ENCODE measurements around the gene C12orf56. TPM values are rescaled to one million over a fixed set of nuclear protein-coding genes. Genes with fewer than 3 reads are reported as not detected.

The C12orf56 gene
- total and polyA plus RNA-seq, 9 of the 15 experiments (the other 6 are each of a cell fraction or from before 2014, with no cell fraction given), result 0.40 to 4.8 (median 1.2) TPM

DNA sequence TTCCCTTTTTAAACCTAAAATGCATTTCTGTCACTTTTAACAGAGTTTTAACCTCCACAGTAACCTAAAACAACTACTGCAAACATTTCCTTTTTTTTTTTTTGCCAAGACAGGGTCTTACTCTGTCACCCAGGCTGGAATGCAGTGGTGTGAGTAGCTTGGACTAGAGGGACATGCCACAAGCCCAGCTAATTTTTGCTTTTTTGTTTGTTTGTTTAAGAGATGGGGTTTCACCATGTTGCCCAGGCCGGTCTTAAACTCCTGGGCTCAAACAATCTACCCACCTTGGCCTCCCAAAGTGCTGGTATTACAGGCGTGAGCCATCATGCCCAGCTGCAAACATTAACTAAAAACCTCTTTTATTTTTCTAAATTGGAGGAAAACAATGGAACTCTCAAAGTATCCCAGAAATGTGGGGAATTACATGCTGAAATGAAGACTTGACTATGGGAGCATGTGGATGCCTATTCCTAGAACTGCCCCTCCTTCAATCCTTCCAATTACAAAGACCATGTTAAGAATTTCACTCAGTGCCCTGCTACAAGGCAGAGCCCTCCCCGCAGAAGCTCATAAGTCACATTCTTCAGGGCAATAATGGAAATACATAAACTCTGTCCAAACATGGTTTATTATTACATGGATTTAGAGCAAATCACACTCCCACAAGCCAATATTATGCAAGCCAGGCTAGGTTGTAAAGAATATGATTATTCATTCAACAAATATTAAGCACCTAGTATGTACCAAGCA is 66.9 kb downstream of the C12orf56 start:
- H3K4me1 ChIP-seq (replicated peaks in 1 of 2; ENCODE audit: control insufficient read depth in 2 of 2, insufficient read depth in 2 of 2, low read length in 2 of 2), result peaks cover 0 to 3% of the 10 kb centered on the region in 2 experiments; a peak in 1 of 5 replicates
- H3K27ac ChIP-seq (ENCODE audit: extremely low read depth, low read depth, low read length), result no peak overlapping the region
- POLR2A ChIA-PET, result no interaction called here
- H3K4me3 ChIP-seq, result no peak overlapping the region
- ATAC-seq (no peak), DNase-seq (ENCODE audit: extremely low read depth in 1 of 4, low spot score in 3 of 4) (no peak), FAIRE-seq (no peak)
- H3K27me3 ChIP-seq (ENCODE audit: control insufficient read depth in 2 of 2, insufficient read depth in 2 of 2, low read length in 2 of 2), result peaks cover 0 to 12% of the 10 kb centered on the region in 2 experiments; a peak in 3 of 5 replicates
- intact Hi-C loops (cut with micrococcal nuclease) (no loop called here), in situ Hi-C loops (cut with MboI) (no loop called here)
- no peak overlapping the region for H2AFZ ChIP-seq (ENCODE audit: low read depth, low read length)
- H3K9me1 ChIP-seq (ENCODE audit: control insufficient read depth, insufficient read depth, low read length), result no peaks in the 10 kb centered on the region
- CTCF ChIA-PET (ENCODE audit: low intra/inter-chr PET ratio), result no interaction called here
- no peak overlapping the region for H3K9ac ChIP-seq (ENCODE audit: insufficient read depth in 1 of 2, low read depth in 2 of 2, low read length in 2 of 2)
- H3K36me3 ChIP-seq (ENCODE audit: control insufficient read depth, insufficient read depth, low read length), result no peaks in the 10 kb centered on the region
- TF ChIP-seq MTF1 (CRISPR knock-in tag; IDR thresholded peaks at IDR 0.05; ENCODE audit: borderline replicate concordance) (no peak), KLF10 (CRISPR knock-in tag; IDR thresholded peaks at IDR 0.05) (no peak), COPS2 (conservative IDR thresholded peaks at IDR 0.05) (no peak)
- H3K4me2 ChIP-seq (ENCODE audit: insufficient read depth, low read length), result no peak overlapping the region
- BruUV-seq (replicated peaks), result no TSS peak
- no peaks in the 10 kb centered on the region for H4K20me1 ChIP-seq (replicated peaks; ENCODE audit: control insufficient read depth, insufficient read depth, low read length)
- no peaks in the 10 kb centered on the region for H3K9me3 ChIP-seq (replicated peaks; ENCODE audit: control insufficient read depth, insufficient read depth, low read depth, low read length)
- 2% methylated on average over 3 of the region's 3 CpGs for WGBS (ENCODE audit: insufficient coverage, low coverage, missing lambda C conversion rate)
- no peaks in the 10 kb centered on the region for H3K79me2 ChIP-seq (ENCODE audit: control insufficient read depth, insufficient read depth, low read length)

DNA sequence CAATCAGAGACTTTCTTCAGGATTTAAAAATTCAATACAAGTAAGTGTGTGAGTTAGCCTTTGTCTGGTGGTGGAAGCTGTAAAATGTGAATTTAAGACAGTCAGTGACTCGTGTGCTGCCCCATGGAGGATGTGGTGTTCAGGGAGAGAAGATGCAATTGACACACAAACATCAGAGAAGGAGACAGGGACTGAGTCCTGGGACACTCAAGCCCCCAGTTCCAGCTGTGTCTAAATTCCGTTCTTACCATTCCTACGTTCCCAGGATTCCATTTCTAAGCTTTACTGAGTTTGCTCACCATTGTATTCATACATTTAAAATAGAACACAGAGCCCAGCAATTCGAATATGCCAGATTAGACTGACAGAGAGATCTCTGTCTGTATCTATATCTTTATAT is 67.6 kb downstream of the C12orf56 start:
- H3K9me1 ChIP-seq (ENCODE audit: control insufficient read depth, insufficient read depth, low read length), result no peaks in the 10 kb centered on the region
- peaks cover 0 to 12% of the 10 kb centered on the region in 2 experiments; a peak in 3 of 5 replicates for H3K27me3 ChIP-seq (ENCODE audit: control insufficient read depth in 2 of 2, insufficient read depth in 2 of 2, low read length in 2 of 2)
- DNase-seq (ENCODE audit: extremely low read depth in 1 of 4, low spot score in 3 of 4) (no peak), ATAC-seq (no peak), FAIRE-seq (no peak)
- no peaks in the 10 kb centered on the region for H3K79me2 ChIP-seq (ENCODE audit: control insufficient read depth, insufficient read depth, low read length)
- H3K36me3 ChIP-seq (ENCODE audit: control insufficient read depth, insufficient read depth, low read length), result no peaks in the 10 kb centered on the region
- in situ Hi-C loops (cut with MboI) (no loop called here), intact Hi-C loops (cut with micrococcal nuclease) (no loop called here)
- no peak overlapping the region for H3K9ac ChIP-seq (ENCODE audit: insufficient read depth in 1 of 2, low read depth in 2 of 2, low read length in 2 of 2)
- CTCF ChIA-PET (ENCODE audit: low intra/inter-chr PET ratio), result no interaction called here
- H3K4me1 ChIP-seq (replicated peaks in 1 of 2; ENCODE audit: control insufficient read depth in 2 of 2, insufficient read depth in 2 of 2, low read length in 2 of 2), result peaks cover 0 to 3% of the 10 kb centered on the region in 2 experiments; a peak in 1 of 5 replicates
- H3K4me2 ChIP-seq (ENCODE audit: insufficient read depth, low read length), result no peak overlapping the region
- H3K9me3 ChIP-seq (replicated peaks; ENCODE audit: control insufficient read depth, insufficient read depth, low read depth, low read length), result no peaks in the 10 kb centered on the region
- 2% methylated on average over 4 of the region's 4 CpGs for WGBS (ENCODE audit: insufficient coverage, low coverage, missing lambda C conversion rate)
- H3K4me3 ChIP-seq, result no peak overlapping the region
- POLR2A ChIA-PET, result interaction anchor here (0.8 kb wide), 1 partner anchor 84 kb away, joined by 3 read pairs; no protein-coding TSS in a partner anchor
- no peak overlapping the region for H3K27ac ChIP-seq (ENCODE audit: extremely low read depth, low read depth, low read length)
- BruUV-seq (replicated peaks), result no TSS peak
- H2AFZ ChIP-seq (ENCODE audit: low read depth, low read length), result no peak overlapping the region
- no peaks in the 10 kb centered on the region for H4K20me1 ChIP-seq (replicated peaks; ENCODE audit: control insufficient read depth, insufficient read depth, low read length)
- TF ChIP-seq CBX2 (IDR thresholded peaks at IDR 0.05; ENCODE audit: insufficient read depth, low read length, poor library complexity, severe bottlenecking), result no peak
- TF ChIP-seq NFIX (CRISPR knock-in tag; IDR thresholded peaks at IDR 0.05; ENCODE audit: low read depth), result no peak
- TF ChIP-seq MED1 (CRISPR knock-in tag; IDR thresholded peaks at IDR 0.05; ENCODE audit: borderline replicate concordance), result no peak
- TF ChIP-seq, protein P1, sequence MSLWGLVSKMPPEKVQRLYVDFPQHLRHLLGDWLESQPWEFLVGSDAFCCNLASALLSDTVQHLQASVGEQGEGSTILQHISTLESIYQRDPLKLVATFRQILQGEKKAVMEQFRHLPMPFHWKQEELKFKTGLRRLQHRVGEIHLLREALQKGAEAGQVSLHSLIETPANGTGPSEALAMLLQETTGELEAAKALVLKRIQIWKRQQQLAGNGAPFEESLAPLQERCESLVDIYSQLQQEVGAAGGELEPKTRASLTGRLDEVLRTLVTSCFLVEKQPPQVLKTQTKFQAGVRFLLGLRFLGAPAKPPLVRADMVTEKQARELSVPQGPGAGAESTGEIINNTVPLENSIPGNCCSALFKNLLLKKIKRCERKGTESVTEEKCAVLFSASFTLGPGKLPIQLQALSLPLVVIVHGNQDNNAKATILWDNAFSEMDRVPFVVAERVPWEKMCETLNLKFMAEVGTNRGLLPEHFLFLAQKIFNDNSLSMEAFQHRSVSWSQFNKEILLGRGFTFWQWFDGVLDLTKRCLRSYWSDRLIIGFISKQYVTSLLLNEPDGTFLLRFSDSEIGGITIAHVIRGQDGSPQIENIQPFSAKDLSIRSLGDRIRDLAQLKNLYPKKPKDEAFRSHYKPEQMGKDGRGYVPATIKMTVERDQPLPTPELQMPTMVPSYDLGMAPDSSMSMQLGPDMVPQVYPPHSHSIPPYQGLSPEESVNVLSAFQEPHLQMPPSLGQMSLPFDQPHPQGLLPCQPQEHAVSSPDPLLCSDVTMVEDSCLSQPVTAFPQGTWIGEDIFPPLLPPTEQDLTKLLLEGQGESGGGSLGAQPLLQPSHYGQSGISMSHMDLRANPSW (CRISPR knock-in tag; IDR thresholded peaks at IDR 0.05), result no peak
- no peak for TF ChIP-seq TEAD2 (tag; IDR thresholded peaks at IDR 0.05)
- no peak for TF ChIP-seq ZNF717 (CRISPR knock-in tag; IDR thresholded peaks at IDR 0.05)
- TF ChIP-seq MCM5 (IDR thresholded peaks at IDR 0.05; ENCODE audit: low read depth), result no peak
- TF ChIP-seq, protein P2, sequence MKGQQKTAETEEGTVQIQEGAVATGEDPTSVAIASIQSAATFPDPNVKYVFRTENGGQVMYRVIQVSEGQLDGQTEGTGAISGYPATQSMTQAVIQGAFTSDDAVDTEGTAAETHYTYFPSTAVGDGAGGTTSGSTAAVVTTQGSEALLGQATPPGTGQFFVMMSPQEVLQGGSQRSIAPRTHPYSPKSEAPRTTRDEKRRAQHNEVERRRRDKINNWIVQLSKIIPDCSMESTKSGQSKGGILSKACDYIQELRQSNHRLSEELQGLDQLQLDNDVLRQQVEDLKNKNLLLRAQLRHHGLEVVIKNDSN (CRISPR knock-in tag; IDR thresholded peaks at IDR 0.05), result no peak
- TF ChIP-seq FUS (optimal IDR thresholded peaks at IDR 0.05; ENCODE audit: low read depth, low read length), result no peak
- TF ChIP-seq SLC30A9 (CRISPR knock-in tag; IDR thresholded peaks at IDR 0.05), result no peak

All from K562 (cell line).